DOHH2 (cell line): Measurements from ENCODE around the gene COL26A1.

ENCODE experiments used
- EZH2phosphoT487 ChIP-seq: fragments of 200-600 bp; sonication (generic); IDR thresholded peaks from 2 replicates; pipeline ENCODE4 v1.6.1; 2017; ENCODE audit warnings: borderline replicate concordance, mild to moderate bottlenecking, antibody characterized with exemption, low read length, moderate library complexity, mixed read lengths
- TF ChIP-seq, protein P1 (sequence below): fragments of 200-600 bp; sonication (generic); IDR thresholded peaks from one replicate; pipeline ENCODE4 v1.5.1; 2014; ENCODE audit warnings: antibody characterized with exemption, mild to moderate bottlenecking, low read depth, low read length; ENCODE audit not compliant: poor library complexity, severe bottlenecking

DNA sequence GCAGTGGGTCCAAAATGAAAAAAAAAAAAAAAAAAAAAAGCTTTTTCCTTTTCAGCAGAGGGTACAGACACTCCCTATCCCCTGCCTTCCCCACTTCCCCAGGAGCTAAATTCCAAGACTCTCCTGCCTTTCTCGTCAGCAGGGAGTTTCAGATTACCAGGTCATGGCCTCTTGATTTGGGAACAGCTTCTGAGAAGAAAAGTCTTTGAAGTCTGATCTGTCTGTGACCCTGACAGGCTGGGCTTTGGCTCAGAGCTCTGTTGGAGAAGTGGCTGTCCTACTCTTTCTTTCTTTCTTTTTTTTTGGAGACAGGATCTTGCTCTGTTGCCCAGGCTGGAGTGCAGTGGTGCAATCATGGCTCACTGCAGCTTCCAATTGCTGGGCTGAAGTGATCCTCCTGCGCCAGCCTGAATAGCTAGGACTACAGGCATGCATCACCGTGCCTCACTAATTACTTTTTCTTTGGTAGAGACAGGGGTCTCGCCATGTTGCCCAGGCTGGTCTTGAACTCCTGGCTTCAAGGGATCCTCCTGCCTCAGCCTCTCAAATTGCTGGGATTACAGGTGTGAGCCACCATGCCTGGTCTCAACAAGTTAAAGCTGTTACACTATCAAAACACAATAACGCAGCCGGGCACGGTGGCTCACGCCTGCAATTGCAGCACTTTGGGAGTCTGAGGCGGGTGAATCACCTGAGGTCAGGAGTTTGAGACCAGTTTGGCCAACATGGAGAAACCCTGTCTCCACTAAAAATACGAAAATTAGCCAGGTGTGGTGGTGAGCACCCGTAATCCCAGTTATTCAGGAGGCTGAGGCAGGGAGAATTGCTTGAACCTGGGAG lies 59.9 kb downstream of the COL26A1 start:
- TF ChIP-seq, protein P1, sequence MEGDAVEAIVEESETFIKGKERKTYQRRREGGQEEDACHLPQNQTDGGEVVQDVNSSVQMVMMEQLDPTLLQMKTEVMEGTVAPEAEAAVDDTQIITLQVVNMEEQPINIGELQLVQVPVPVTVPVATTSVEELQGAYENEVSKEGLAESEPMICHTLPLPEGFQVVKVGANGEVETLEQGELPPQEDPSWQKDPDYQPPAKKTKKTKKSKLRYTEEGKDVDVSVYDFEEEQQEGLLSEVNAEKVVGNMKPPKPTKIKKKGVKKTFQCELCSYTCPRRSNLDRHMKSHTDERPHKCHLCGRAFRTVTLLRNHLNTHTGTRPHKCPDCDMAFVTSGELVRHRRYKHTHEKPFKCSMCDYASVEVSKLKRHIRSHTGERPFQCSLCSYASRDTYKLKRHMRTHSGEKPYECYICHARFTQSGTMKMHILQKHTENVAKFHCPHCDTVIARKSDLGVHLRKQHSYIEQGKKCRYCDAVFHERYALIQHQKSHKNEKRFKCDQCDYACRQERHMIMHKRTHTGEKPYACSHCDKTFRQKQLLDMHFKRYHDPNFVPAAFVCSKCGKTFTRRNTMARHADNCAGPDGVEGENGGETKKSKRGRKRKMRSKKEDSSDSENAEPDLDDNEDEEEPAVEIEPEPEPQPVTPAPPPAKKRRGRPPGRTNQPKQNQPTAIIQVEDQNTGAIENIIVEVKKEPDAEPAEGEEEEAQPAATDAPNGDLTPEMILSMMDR: no peak
- no peak for TF ChIP-seq EZH2phosphoT487
